Stimulated activated CD8-positive, alpha-beta memory T cell treated with anti-CD3 and anti-CD28 coated beads, Interleukin-15, amount 100 ng/mL, for 48 hours (primary cell): ENCODE data around the gene CCAR1.
A peak's percentile ranks its signal among the peaks of the same experiment; 100 is the strongest.
"Not testable (repeated sequence)": the region's sequence is repeated elsewhere in the genome, so short reads cannot be mapped to it uniquely, and the experiment has no call there.

Source experiments
- DNase-seq, 2 donors: peaks; one replicate each; pipeline ENCODE4 v3.0.0-alpha.2; 2020; ENCODE audit warnings: low read depth in 2 of 2

CCAR1 gene

GRCh38 chr10:68720793-68721672 lies at the start of gene CCAR1:
TSS of gene CCAR1 (plus strand) at chr10:68721239. CDS start at chr10:68722505, 1,266 bp downstream.
- peak; percentile 95 for DNase-seq

GRCh38 chr10:68684413-68684812 lies 36.6 kb upstream of the CCAR1 start:
- DNase-seq = no peak

- DNase-seq = no peak
Measured at GRCh38 chr10:68696018-68696417, 25.0 kb upstream of the CCAR1 start.

GRCh38 chr10:68697106-68697505 lies 23.9 kb upstream of the CCAR1 start:
- DNase-seq = no peak

GRCh38 chr10:68700197-68700596 lies 20.8 kb upstream of the CCAR1 start:
- no peak for DNase-seq

- DNase-seq = no peak
Measured at GRCh38 chr10:68705548-68705947, 15.5 kb upstream of the CCAR1 start.

- not testable (repeated sequence) for DNase-seq
Measured at GRCh38 chr10:68708987-68709386, 12.1 kb upstream of the CCAR1 start.

GRCh38 chr10:68713065-68713464 lies 8.0 kb upstream of the CCAR1 start:
- DNase-seq = not testable (repeated sequence)

- DNase-seq = no peak
Measured at GRCh38 chr10:68717435-68717834, 3.6 kb upstream of the CCAR1 start.

- DNase-seq = no peak
Measured at GRCh38 chr10:68721673-68722335, 765 bp downstream of the CCAR1 start.

GRCh38 chr10:68725016-68725415 lies 4.0 kb downstream of the CCAR1 start:
- no peak for DNase-seq

GRCh38 chr10:68727146-68727545 lies 6.1 kb downstream of the CCAR1 start:
- DNase-seq = no peak

- no peak for DNase-seq
Measured at GRCh38 chr10:68732651-68733050, 11.6 kb downstream of the CCAR1 start.

GRCh38 chr10:68734349-68734748 lies 13.3 kb downstream of the CCAR1 start:
- no peak for DNase-seq

GRCh38 chr10:68735119-68735518 lies 14.1 kb downstream of the CCAR1 start:
- DNase-seq = no peak

- not testable (repeated sequence) for DNase-seq
Measured at GRCh38 chr10:68735739-68736138, 14.7 kb downstream of the CCAR1 start.

GRCh38 chr10:68740676-68741075 lies 19.6 kb downstream of the CCAR1 start:
- not testable (repeated sequence) for DNase-seq

GRCh38 chr10:68742397-68742796 lies 21.4 kb downstream of the CCAR1 start:
- DNase-seq = no peak

GRCh38 chr10:68752711-68753350 lies 31.8 kb downstream of the CCAR1 start:
- DNase-seq = no peak

GRCh38 chr10:68756246-68756645 lies 35.2 kb downstream of the CCAR1 start:
- DNase-seq = no peak

- no peak for DNase-seq
Measured at GRCh38 chr10:68756766-68757165, 35.7 kb downstream of the CCAR1 start.

- DNase-seq = no peak
Measured at GRCh38 chr10:68759223-68759863, 38.3 kb downstream of the CCAR1 start.
